Measurements from ENCODE around the gene SGMS2. TPM values are rescaled to one million over a fixed set of nuclear protein-coding genes. Genes with fewer than 3 reads are reported as not detected.

The SGMS2 gene
- total and polyA plus RNA-seq, 9 of the 15 experiments (the other 6 are each of a cell fraction or from before 2014, with no cell fraction given): 0.07 to 0.25 (median 0.11) TPM; not detected in 5

GRCh38 chr4:107950746-107951540 is 126.2 kb downstream of the SGMS2 start:
- Histone ChIP-seq H2AFZ (ENCODE audit: low read depth, low read length) (no peak overlapping the region), H3K27ac (ENCODE audit: extremely low read depth, low read depth, low read length) (no peak overlapping the region), H3K9me1 (ENCODE audit: control insufficient read depth, insufficient read depth, low read length) (no peaks in the 10 kb centered on the region), H3K4me3 (no peak overlapping the region), H4K20me1 (replicated peaks; ENCODE audit: control insufficient read depth, insufficient read depth, low read length) (no peaks in the 10 kb centered on the region), H3K9me3 (replicated peaks; ENCODE audit: control insufficient read depth, insufficient read depth, low read depth, low read length) (no peaks in the 10 kb centered on the region), H3K4me1 (replicated peaks in 1 of 2; ENCODE audit: control insufficient read depth in 2 of 2, insufficient read depth in 2 of 2, low read length in 2 of 2) (no peaks in the 10 kb centered on the region), H3K36me3 (ENCODE audit: control insufficient read depth, insufficient read depth, low read length) (no peaks in the 10 kb centered on the region), H3K27me3 (ENCODE audit: control insufficient read depth in 2 of 2, insufficient read depth in 2 of 2, low read length in 2 of 2) (no peaks in the 10 kb centered on the region), H3K4me2 (ENCODE audit: insufficient read depth, low read length) (no peak overlapping the region), H3K79me2 (ENCODE audit: control insufficient read depth, insufficient read depth, low read length) (no peaks in the 10 kb centered on the region), H3K9ac (ENCODE audit: insufficient read depth in 1 of 2, low read depth in 2 of 2, low read length in 2 of 2) (no peak overlapping the region)
- FAIRE-seq: no peak
- no peak for ATAC-seq
- WGBS (ENCODE audit: insufficient coverage, low coverage, missing lambda C conversion rate): 0% methylated on average over 2 of the region's 2 CpGs
- in situ Hi-C loops (cut with MboI) (no loop called here), intact Hi-C loops (cut with micrococcal nuclease) (no loop called here)
- CTCF ChIA-PET (ENCODE audit: low intra/inter-chr PET ratio): no interaction called here
- POLR2A ChIA-PET: no interaction called here
- no TSS peak for BruUV-seq (replicated peaks)
- no peak for DNase-seq (ENCODE audit: extremely low read depth in 1 of 4, low spot score in 3 of 4)
- TF ChIP-seq SIRT6 (IDR thresholded peaks at IDR 0.05; ENCODE audit: low read depth, low read length) (no peak), EP300 (IDR thresholded peaks at IDR 0.05; ENCODE audit: low read length) (no peak), E2F8 (IDR thresholded peaks at IDR 0.05; ENCODE audit: low read depth, partially characterized antibody) (no peak), ZNF3 (CRISPR knock-in tag; IDR thresholded peaks at IDR 0.05) (no peak), GTF2F1 (IDR thresholded peaks at IDR 0.05; ENCODE audit: low read depth, low read length) (no peak), ZNF23 (CRISPR knock-in tag; IDR thresholded peaks at IDR 0.05) (no peak), CBX2 (IDR thresholded peaks at IDR 0.05; ENCODE audit: insufficient read depth, low read length, poor library complexity, severe bottlenecking) (no peak), CREB3 (tag; conservative IDR thresholded peaks at IDR 0.05; ENCODE audit: low read depth) (no peak), ZHX1 (conservative IDR thresholded peaks at IDR 0.05; ENCODE audit: low read length) (no peak)
- TF ChIP-seq, protein P1, sequence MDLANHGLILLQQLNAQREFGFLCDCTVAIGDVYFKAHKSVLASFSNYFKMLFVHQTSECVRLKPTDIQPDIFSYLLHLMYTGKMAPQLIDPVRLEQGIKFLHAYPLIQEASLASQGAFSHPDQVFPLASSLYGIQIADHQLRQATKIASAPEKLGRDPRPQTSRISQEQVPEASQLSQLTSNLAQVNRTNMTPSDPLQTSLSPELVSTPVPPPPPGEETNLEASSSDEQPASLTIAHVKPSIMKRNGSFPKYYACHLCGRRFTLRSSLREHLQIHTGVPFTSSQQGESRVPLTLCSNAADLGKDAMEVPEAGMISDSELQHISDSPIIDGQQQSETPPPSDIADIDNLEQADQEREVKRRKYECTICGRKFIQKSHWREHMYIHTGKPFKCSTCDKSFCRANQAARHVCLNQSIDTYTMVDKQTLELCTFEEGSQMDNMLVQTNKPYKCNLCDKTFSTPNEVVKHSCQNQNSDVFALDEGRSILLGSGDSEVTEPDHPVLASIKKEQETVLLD (IDR thresholded peaks at IDR 0.05): no peak
- TF ChIP-seq, protein P2, sequence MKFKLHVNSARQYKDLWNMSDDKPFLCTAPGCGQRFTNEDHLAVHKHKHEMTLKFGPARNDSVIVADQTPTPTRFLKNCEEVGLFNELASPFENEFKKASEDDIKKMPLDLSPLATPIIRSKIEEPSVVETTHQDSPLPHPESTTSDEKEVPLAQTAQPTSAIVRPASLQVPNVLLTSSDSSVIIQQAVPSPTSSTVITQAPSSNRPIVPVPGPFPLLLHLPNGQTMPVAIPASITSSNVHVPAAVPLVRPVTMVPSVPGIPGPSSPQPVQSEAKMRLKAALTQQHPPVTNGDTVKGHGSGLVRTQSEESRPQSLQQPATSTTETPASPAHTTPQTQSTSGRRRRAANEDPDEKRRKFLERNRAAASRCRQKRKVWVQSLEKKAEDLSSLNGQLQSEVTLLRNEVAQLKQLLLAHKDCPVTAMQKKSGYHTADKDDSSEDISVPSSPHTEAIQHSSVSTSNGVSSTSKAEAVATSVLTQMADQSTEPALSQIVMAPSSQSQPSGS (CRISPR knock-in tag; IDR thresholded peaks at IDR 0.05): no peak
